SK-N-SH (cell line): ENCODE data around the gene PRDM5.

ENCODE experiments used
- NFIC ChIP-seq: IDR thresholded peaks from 2 replicates; pipeline ENCODE4 v1.4.0; 2012; ENCODE audit warnings: borderline replicate concordance
- TF ChIP-seq, protein P1 (sequence below): fragments of 150-350 bp; IDR thresholded peaks from 2 replicates; pipeline ENCODE4 v1.6.1; 2017; ENCODE audit warnings: antibody characterized with exemption, low read length, low read depth, borderline replicate concordance

- no peak for TF ChIP-seq NFIC
- TF ChIP-seq, protein P1, sequence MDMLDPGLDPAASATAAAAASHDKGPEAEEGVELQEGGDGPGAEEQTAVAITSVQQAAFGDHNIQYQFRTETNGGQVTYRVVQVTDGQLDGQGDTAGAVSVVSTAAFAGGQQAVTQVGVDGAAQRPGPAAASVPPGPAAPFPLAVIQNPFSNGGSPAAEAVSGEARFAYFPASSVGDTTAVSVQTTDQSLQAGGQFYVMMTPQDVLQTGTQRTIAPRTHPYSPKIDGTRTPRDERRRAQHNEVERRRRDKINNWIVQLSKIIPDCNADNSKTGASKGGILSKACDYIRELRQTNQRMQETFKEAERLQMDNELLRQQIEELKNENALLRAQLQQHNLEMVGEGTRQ = no peak
Measured at GRCh38 chr4:120916937-120917336, 5.6 kb downstream of the PRDM5 start.
